Stimulated activated CD8-positive, alpha-beta memory T cell treated with anti-CD3 and anti-CD28 coated beads, Interleukin-4, amount 100 ng/mL, for 24 hours (primary cell): ENCODE results near the gene RBM4.
A peak's percentile ranks its signal among the peaks of the same experiment; 100 is the strongest.
"Not testable (repeated sequence)": the region's sequence is repeated elsewhere in the genome, so short reads cannot be mapped to it uniquely, and the experiment has no call there.

Experiments used
- DNase-seq: peaks from one replicate; pipeline ENCODE4 v3.0.0-alpha.2; 2020; ENCODE audit warnings: low read depth

The RBM4 gene

DNA sequence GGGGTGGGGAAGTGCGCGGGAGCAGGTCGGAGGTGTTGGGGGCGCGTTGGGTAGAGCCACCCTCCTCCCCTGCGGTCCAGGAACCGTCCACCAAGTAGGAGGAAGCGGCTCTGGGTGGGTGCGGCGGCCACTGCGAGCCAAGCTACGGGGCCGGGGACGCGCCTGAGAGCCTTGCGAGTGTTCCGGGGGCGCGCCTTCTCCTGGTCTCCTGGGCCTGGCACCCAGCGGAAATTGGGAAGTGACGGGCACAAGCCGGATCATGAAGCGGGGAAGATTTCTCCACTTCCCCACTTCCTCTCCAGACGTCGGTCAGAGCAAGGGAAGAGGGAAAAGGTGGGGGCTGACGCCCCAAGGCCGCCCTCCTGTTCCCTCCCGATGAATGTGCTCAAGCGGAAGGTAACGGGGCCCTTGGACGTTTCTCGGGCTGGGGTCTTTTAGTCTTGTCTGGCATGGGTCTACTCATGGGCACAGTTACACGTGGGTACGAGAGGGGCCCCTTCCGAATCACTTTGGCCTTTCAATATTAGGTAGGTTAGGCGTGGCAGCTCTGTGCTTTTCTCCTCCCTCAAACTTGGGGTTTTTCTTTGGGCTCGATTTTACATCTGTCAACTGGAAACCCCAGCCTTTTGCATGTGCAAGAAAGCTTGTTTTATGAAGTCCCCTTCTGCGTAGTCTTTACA lies 21.2 kb upstream of the RBM4 start:
- DNase-seq: peak; percentile 4

DNA sequence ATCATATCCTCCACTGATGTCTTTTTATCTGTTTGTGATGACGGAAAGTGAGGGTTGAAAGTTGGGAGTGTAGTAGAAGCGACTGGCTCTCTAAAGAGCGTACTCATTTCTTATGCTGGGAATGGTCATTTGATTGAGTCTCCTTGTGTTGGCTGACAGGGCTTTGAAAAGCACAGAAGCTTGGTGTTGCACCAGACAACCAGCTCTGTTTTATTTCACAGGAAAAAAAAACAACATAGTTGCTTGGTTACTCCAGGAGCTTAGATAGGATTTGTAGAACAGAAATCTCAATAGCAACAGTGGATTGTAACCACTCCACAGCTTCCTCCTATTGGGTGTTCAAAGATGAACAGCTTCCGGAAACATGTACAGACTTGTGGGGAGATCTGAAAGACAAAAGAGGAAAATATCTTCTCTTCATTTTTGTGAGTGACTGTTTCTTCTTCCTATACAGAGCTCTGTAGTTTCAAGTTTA lies 19.4 kb upstream of the RBM4 start:
- no peak for DNase-seq

DNA sequence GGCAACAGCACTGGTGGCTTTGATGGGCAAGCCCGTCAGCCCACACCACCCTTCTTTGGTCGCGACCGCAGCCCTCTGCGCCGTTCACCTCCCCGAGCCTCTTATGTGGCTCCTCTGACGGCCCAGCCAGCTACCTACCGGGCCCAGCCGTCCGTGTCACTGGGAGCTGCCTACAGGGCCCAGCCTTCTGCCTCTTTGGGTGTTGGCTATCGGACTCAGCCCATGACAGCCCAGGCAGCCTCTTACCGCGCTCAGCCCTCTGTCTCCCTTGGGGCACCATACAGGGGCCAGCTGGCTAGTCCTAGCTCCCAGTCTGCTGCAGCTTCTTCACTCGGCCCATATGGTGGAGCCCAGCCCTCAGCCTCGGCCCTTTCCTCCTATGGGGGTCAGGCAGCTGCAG lies 14.1 kb upstream of the RBM4 start:
- DNase-seq: no peak

DNA sequence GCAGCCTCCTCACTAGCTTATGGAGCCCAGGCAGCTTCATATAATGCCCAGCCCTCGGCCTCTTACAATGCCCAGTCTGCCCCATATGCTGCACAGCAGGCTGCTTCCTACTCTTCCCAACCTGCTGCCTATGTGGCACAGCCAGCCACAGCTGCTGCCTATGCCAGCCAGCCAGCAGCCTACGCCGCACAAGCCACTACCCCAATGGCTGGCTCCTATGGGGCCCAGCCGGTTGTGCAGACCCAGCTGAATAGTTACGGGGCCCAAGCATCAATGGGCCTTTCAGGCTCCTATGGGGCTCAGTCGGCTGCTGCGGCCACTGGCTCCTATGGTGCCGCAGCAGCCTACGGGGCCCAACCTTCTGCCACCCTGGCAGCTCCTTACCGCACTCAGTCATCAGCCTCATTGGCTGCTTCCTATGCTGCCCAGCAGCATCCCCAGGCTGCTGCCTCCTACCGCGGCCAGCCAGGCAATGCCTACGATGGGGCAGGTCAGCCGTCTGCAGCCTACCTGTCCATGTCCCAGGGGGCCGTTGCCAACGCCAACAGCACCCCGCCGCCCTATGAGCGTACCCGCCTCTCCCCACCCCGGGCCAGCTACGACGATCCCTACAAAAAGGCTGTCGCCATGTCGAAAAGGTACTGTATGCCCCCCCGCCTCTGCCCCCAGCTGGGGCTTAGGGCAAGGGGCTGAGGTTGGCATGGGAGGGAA lies 13.3 kb upstream of the RBM4 start:
- DNase-seq: no peak

DNA sequence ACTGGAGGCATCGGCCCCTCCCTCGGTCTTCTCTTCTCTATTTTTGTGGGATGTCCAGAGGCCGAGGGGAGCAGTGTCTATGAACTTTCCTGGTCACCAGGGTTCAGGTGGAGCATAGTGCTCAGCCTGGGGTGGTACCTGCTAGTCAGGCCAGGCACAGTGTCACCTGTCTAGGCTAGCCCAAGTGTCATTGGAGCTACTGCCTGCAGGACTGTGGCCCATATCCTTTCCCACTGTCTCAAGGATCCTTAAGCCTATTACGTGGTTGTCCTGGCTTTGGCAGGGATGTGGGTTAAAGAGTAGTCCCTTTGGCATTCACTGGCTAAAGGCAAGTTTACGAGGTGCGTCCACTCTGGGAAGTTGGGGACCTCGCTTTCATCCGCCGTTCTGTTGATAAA lies 12.8 kb upstream of the RBM4 start:
- no peak for DNase-seq

DNA sequence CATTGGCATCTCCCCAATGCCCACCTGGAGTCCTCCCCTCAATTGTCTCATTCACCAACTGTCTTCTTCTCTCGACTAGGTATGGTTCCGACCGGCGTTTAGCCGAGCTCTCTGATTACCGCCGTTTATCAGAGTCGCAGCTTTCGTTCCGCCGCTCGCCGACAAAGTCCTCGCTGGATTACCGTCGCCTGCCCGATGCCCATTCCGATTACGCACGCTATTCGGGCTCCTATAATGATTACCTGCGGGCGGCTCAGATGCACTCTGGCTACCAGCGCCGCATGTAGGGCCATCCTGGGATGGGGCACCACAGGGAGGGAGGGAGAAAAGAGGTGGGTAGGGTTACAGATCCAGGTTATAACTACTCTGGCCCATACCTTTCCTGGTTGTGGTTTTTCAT lies 12.1 kb upstream of the RBM4 start:
- DNase-seq: no peak

DNA sequence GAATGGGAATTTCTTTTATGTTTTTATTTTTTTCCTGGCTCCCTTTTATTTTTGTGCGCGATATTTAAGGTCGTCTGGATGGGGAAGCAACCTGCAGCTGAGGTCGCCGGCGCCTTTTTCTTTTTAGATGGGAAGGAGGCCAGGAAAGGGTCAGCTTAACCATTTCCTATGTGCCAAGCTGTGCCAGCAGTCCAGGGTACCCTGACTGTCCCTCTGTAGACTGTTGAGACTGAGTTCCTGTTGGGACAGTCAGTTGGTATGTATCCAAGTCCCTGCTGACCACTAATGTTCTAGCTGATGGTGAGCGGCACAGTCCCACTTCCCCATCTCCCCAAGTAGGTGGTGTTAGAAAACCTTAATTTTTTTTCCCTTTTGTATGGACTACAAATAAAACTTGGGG lies 11.6 kb upstream of the RBM4 start:
- no peak for DNase-seq

DNA sequence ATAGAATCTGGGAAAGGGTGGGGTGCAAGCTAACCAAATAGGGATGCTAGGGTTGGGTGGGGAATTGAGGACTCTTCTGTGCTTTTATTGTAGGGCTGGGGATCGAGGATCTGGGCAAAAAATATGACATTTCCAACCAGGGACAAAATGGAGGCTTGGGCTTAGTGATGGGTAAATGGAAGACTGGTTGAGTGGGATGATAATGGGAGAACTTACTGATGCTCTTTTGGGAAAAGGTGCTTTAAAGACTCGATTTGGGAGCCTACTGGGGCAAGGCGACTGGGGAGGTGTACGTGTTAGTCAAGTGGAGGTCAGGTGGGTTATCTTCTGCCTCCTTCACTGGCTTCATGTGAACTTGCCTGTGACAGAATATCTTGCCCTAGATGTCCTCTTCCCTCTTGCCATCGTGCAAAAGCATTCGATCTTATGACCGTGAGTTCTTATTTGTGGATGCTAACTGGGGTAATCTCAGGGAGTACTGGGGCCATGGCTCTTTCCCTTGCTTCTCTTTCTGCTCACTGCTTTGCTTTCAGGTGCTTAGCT lies 10.4 kb upstream of the RBM4 start:
- no peak for DNase-seq

DNA sequence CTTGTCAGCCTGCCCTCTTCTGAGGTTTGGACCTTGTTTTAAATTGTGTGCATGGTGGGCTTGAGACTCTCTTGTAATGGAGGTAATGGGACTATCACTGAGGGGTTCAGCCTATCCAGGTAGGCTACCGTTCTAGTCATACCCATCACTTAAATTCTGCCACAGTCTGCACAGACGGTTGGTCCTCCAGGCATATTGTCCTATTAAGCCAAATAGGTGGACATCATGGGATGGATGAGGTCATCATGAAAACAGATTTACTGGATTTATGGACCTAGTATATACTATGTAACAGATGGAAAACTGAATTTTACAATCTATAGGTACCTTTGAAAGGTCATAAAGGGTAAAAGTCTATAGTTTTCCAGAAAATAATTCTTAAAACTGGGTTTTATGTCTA lies 9.1 kb upstream of the RBM4 start:
- no peak for DNase-seq

DNA sequence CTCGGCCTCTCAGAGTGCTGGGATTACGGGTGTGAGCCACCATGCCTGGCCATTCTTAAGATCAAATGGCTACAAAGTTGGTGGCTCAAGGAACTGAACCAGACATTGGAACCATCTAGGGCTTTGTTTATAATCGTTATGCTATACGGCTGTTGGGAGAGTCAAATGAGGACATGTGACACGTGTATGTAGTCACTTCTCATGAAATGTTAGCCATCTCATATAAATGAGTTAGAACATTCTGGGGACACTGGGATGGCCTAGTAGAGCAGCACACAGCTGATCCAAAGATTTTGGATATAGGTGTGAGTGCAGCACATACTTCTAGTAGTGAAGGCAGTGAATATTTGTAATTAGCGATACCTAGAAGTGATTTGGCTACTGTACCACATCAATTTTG lies 6.6 kb upstream of the RBM4 start:
- no peak for DNase-seq

DNA sequence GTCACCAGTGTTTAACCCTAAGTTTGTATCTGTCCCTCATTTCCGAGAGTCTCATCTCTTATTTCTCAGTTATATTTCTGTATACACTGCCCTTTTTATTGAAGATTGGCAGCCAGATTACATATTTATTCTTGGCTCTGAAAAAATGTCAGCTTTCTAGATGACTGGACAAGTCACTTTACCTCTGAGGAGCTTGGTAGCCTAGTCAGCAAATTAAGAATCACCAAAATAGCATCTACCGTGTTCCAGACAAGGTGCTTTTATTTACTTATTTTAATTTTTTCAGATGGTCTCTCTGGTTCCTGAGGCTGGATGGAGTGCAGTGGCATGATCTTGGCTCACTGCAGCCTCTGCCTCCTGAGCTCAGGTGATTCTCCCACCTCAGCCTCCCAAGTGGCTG lies 5.6 kb upstream of the RBM4 start:
- DNase-seq: no peak

DNA sequence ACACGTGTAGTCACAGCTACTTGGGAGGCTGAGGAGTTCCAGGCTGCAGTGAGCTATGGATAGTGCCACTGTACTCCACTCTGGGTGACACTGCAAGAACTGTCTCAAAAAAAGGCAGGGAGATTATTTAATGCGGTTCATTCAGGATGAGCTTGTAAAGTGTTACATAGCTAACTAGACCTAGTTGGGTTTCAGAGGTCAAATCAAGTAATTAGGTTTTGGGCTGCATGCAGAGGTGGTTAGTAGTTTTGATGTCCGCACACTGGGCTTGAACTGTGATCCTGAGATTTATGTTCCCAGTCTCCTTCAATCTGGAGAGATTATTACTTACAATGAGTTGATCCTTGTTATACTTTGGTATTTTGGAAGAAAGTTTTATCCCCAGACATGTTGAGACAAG lies 2.1 kb upstream of the RBM4 start:
- DNase-seq: no peak

DNA sequence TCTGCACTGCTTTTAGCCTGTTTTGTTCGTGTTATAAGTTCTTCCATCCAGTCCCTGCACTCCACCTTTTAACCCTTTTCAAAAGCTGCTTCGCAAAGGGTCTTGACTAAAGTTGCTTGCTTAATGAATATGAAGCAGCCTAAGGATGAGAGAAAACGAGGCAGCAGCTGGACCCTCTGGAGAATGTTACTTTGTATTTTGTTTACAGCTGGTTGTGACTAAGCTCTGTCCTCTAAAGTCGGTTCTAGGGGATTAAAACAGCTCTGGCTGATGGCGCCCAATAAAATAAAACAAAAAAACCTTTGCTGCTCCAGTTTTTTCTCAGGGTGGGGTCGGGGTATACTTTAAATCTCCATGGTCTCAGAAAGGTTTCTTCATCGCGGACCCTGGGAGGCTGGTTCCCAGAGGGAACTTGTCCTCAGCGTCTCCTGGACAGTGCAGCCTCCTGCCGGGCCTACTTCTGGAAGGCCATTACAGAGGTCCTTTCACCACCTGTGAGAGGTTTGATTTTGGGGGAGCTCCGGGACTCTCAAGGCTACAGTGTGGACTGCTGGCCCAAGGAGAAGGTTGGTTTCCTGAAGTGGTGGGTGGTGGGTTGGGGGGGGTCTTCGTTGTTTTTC lies 836 bp upstream of the RBM4 start:
- no peak for DNase-seq

DNA sequence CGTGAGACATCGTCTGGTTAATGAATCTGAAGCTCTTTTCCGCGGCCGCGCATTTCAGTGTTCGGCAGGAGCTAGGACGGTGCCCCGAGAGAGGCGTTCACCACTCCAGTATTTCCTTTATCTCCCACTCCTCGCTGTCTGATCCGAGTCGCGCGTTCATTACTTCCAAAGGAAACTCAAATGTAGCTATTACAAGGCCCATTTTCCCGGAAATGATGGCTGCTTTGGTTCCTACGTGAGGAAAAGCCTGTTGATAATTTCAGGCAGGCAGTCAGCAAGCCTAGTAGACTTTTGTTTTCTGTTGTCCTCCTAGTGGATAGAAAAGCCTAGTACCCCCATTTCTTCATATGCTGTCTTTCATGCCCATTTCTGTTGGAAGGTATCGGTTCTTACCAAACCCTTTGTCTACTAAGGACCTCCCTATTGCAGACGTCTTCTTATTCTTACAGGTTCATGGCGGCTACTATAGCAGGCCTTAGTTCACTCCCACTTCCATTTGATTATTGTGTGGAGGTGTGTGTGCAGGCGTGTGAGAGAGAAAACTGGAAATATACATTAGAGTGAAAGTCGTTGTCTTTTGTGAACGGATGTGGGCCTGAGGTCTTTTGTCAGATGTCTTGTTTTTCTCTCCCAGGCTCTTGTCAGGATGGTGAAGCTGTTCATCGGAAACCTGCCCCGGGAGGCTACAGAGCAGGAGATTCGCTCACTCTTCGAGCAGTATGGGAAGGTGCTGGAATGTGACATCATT lies 737 bp downstream of the RBM4 start:
- peak; percentile 9 for DNase-seq

DNA sequence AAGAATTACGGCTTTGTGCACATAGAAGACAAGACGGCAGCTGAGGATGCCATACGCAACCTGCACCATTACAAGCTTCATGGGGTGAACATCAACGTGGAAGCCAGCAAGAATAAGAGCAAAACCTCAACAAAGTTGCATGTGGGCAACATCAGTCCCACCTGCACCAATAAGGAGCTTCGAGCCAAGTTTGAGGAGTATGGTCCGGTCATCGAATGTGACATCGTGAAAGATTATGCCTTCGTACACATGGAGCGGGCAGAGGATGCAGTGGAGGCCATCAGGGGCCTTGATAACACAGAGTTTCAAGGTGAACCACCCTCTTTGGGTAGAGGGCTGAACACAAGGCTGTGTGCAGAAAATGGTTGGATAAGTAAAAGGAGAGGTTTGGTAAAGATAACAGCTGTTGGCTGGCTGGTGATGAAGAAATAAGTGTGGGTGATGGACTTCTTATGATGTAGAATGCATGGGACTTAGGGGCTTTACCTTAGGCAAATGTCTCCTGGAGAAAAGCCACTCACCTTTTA lies 1.4 kb downstream of the RBM4 start:
- not testable (repeated sequence) for DNase-seq

DNA sequence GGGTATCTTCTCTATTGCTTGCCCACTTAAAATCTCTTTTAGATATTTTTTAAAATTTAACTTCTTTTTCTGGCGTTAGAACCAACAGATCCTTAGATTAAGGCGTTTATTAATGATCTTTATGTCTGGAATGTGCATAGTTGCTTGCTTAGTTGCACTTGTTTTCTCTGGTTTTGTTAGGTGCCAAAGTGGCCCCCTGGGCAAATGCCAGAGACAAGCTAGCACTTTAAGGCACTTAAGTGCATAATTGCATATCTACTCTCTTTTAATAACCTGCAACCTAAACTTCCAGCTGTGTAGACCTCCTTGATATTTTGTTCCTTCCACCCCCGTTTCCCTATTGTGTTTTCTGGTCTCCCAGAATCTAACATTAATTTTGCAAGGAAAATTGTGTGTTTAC lies 3.3 kb downstream of the RBM4 start:
- DNase-seq: no peak

DNA sequence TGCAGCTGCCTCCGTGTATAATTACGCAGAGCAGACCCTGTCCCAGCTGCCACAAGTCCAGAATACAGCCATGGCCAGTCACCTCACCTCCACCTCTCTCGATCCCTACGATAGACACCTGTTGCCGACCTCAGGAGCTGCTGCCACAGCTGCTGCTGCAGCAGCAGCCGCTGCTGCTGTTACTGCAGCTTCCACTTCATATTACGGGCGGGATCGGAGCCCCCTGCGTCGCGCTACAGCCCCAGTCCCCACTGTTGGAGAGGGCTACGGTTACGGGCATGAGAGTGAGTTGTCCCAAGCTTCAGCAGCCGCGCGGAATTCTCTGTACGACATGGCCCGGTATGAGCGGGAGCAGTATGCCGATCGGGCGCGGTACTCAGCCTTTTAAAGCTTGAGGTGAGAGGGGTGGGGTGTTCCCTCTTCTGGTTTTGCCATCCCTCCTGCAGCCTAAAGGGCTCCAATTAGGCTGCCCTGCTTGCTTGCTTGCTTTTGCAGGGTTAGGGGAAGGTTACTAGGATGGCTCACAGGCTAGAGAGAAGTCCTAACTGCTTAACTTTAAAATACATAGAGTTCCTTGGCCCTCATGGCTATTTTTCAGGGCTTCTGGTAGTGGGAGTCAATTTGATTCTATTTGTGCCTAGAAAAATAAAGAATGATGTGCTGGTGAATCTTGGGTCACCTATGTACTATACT lies 5.4 kb downstream of the RBM4 start:
- no peak for DNase-seq

DNA sequence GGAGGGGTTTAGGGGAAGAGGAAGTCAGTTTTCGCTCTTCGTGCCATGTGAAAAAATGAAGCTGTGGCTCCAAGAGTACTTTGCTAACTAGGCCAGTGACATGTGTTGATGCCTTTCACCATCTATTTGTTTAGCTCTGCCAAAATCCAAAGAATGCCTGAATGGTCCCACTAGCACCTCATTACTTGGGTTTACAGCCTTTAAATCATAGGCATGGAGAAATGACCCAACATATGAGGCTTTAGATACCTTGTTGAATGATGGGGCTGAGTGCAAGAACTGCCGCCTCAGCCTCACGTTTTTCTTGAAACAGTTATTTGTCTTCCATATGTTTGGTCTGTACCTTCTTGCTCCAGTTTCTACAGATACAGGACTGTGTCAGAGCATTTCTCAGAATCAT lies 8.3 kb downstream of the RBM4 start:
- no peak for DNase-seq

DNA sequence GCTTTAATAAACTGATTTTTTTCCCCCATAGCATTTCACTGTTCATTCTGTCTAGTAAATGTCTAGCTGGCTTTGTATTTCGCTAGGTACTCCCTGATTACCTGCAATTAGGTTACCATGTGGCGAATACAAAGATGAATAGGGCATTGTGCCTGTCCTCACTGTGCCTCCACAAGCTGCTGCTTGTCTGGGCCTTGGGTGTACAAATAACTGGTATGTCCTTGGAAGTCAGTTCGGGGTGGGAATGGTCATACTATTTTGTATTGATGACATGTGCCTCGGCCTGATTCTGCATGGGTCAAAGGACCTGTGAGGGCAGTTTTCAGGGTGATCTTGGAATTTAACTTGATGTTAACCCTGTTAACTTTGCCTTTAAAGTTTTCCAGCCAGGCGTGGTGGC lies 11.4 kb downstream of the RBM4 start:
- DNase-seq: no peak

DNA sequence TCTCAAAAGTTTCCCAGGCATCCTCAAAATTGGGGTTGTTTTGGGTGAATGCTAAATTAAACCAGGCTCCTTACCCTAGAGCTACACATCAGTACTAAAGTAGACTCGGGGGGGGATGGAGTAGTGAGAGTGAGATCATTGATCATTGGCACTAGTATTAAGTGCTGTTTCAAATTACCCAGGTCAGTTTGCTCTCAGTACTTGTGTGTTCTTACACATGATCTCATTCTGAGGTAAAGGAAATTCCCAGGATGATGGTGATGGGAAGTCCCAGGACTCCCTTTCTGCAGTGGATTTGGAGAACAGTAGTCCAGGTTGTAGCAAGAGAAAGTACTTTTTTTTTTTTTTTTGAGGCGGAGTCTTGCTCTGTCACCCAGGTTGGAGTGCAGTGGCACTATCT lies 12.5 kb downstream of the RBM4 start:
- DNase-seq: no peak

DNA sequence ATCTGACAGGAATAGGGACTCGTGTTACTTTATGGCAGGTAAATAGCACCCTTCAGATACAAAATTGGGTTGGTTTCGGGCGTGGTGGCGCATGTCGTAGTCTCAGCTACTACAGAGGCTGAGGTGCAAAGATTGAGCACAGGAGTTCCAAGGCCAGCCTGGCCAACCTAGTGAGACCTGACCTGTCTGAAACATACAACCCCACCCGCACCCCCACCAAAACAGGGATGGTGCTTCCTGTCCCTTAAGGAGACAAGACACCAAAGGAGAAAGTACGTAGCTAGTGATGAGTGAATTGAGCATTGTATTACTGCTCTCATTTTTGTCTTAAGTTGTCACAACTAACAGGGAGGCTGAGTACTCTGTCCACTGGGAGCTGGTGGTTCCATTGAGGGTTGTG lies 14.1 kb downstream of the RBM4 start:
- DNase-seq: no peak

DNA sequence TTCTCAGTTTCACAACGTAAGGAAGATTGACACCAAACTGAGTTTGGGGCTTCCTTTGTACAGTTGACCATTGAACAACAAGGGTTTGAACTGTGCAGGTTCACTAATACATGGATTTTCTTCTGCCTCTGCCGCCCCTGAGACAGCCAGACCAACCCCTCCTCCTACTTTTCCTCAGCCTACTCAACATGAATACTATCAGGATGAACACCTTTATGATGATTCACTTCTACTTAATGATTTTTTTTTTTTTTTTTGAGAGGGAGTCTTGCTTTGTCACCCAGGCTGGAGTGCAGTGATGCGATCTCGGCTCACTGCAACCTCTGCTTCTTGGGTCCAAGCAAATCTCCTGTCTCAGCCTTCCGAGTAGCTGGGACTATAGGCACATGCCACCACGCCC lies 14.6 kb downstream of the RBM4 start:
- DNase-seq: no peak
